Endothelial cell (in vitro differentiated cells): ENCODE measurements around the gene DNAJB7. TPM values are rescaled to one million over a fixed set of nuclear protein-coding genes. Genes with fewer than 3 reads are reported as not detected.

Source experiments
- DNase-seq: peaks from one replicate; pipeline ENCODE4 v3.0.0; 2021; ENCODE audit warnings: low spot score
- H3K27ac Mint-ChIP-seq: one replicate; pipeline ENCODE4 v1.8.0; 2021; ENCODE audit warnings: mixed read lengths, inconsistent platforms; ENCODE audit not compliant: unreplicated experiment
- H3K27me3 Mint-ChIP-seq: one replicate; pipeline ENCODE4 v1.8.0; 2021; ENCODE audit warnings: mild to moderate bottlenecking, moderate library complexity, mixed read lengths, inconsistent platforms; ENCODE audit not compliant: unreplicated experiment
- H3K36me3 Mint-ChIP-seq: one replicate; pipeline ENCODE4 v1.8.0; 2021; ENCODE audit warnings: mild to moderate bottlenecking, low read depth, mixed read lengths, inconsistent platforms; ENCODE audit not compliant: unreplicated experiment
- H3K4me1 Mint-ChIP-seq: one replicate; pipeline ENCODE4 v1.8.0; 2021; ENCODE audit warnings: mild to moderate bottlenecking, mixed read lengths, inconsistent platforms; ENCODE audit not compliant: unreplicated experiment
- H3K4me3 Mint-ChIP-seq: one replicate; pipeline ENCODE4 v1.8.0; 2021; ENCODE audit warnings: mild to moderate bottlenecking, mixed read lengths, inconsistent platforms; ENCODE audit not compliant: unreplicated experiment
- H3K9me3 Mint-ChIP-seq: one replicate; pipeline ENCODE4 v1.8.0; 2021; ENCODE audit warnings: mixed read lengths, inconsistent platforms; ENCODE audit not compliant: unreplicated experiment
- microRNA-seq: library from miRNA; unstranded; fragments of <30 nt; microRNA quantifications from one replicate; pipeline ENCODE4, GENCODE V29; 2020; ENCODE audit not compliant: unreplicated experiment
- total RNA-seq: library from RNA; stranded (reverse); fragmentation: NEBNext Ultra II Directional; extraction: Animal tissue kit (Norgen Biotek cat#: 25700); gene quantifications from one replicate; pipeline ENCODE4 v1.2.1, GENCODE V29; 2021; ENCODE audit not compliant: unreplicated experiment
- TF ChIP-seq, protein P1 (sequence below): fragments of 200-600 bp; sonication (generic); IDR thresholded peaks from one replicate; pipeline ENCODE4 v1.5.0; 2021; ENCODE audit warnings: antibody characterized with exemption; ENCODE audit not compliant: unreplicated experiment

The DNAJB7 gene
- total RNA-seq, 1 donor from 2014 or later: not detected

GRCh38 chr22:40818747-40819598 lies 42.9 kb downstream of the DNAJB7 start, which contains the start of gene SLC25A17:
SLC25A17 (minus strand) TSS chr22:40819346; CDS start chr22:40819248, 98 bp downstream.
- H3K27me3 Mint-ChIP-seq: no peaks in the 10 kb centered on the region
- H3K9me3 Mint-ChIP-seq: no peaks in the 10 kb centered on the region
- H3K36me3 Mint-ChIP-seq: peaks cover 8% of the 10 kb centered on the region
- peak; percentile 81 for DNase-seq
- peaks cover 28% of the 10 kb centered on the region for H3K4me1 Mint-ChIP-seq
- peak within 1 kb of the TSS; percentile 75 for H3K27ac Mint-ChIP-seq
- TF ChIP-seq, protein P1, sequence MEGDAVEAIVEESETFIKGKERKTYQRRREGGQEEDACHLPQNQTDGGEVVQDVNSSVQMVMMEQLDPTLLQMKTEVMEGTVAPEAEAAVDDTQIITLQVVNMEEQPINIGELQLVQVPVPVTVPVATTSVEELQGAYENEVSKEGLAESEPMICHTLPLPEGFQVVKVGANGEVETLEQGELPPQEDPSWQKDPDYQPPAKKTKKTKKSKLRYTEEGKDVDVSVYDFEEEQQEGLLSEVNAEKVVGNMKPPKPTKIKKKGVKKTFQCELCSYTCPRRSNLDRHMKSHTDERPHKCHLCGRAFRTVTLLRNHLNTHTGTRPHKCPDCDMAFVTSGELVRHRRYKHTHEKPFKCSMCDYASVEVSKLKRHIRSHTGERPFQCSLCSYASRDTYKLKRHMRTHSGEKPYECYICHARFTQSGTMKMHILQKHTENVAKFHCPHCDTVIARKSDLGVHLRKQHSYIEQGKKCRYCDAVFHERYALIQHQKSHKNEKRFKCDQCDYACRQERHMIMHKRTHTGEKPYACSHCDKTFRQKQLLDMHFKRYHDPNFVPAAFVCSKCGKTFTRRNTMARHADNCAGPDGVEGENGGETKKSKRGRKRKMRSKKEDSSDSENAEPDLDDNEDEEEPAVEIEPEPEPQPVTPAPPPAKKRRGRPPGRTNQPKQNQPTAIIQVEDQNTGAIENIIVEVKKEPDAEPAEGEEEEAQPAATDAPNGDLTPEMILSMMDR: no peak
- H3K4me3 Mint-ChIP-seq: peak within 1 kb of the TSS; percentile 99

GRCh38 chr22:40818192-40818746 lies 43.6 kb downstream of the DNAJB7 start:
- H3K27me3 Mint-ChIP-seq: no peaks in the 10 kb centered on the region
- peak overlapping the region; percentile 99 for H3K4me3 Mint-ChIP-seq
- H3K27ac Mint-ChIP-seq: peak overlapping the region; percentile 75
- TF ChIP-seq, protein P1: no peak
- DNase-seq: no peak
- no peaks in the 10 kb centered on the region for H3K9me3 Mint-ChIP-seq
- H3K36me3 Mint-ChIP-seq: peaks cover 8% of the 10 kb centered on the region
- H3K4me1 Mint-ChIP-seq: peaks cover 28% of the 10 kb centered on the region

DNA sequence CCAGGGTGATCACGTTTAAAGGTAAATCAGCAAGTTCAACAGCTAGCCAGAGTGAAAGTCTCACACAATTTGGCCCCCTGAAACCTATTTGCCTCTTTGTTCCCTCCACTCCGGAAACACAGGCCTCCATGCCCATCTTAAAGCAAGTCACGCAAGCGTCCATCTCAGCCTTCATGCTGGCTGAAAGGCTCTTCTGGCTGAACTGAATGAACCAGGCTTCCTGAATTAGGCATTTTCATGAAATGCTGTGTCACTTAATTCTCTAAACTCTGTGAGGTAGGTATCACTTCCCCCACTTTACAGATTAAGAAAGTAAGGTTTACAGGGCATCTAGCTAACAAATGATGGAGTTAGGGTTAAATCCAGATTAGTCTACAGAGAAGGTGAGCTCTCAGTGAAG lies 44.2 kb downstream of the DNAJB7 start:
- Mint-ChIP-seq H3K4me3 (peak overlapping the region; percentile 99), H3K27ac (peak overlapping the region; percentile 40), H3K36me3 (peaks cover 6% of the 10 kb centered on the region), H3K27me3 (no peaks in the 10 kb centered on the region), H3K4me1 (peaks cover 28% of the 10 kb centered on the region), H3K9me3 (no peaks in the 10 kb centered on the region)
- TF ChIP-seq, protein P1: no peak
- DNase-seq: no peak

- H3K9me3 Mint-ChIP-seq: no peaks in the 10 kb centered on the region
- no peak for DNase-seq
- peak overlapping the region; percentile 65 for H3K27ac Mint-ChIP-seq
- no peak overlapping the region for H3K4me3 Mint-ChIP-seq
- H3K36me3 Mint-ChIP-seq: peaks cover 5% of the 10 kb centered on the region
- peaks cover 1% of the 10 kb centered on the region for H3K27me3 Mint-ChIP-seq
- H3K4me1 Mint-ChIP-seq: peaks cover 20% of the 10 kb centered on the region
- TF ChIP-seq, protein P1: no peak
Measured at GRCh38 chr22:40813912-40814315, 48.0 kb downstream of the DNAJB7 start.

Small RNAs within 50 kb of the gene (microRNA-seq; reads per million reads assigned to microRNA genes)
- 0.63 reads per million for gene MIR4766

Other genes starting within 250 kb of the DNAJB7 start
- gene MRTFA, start 225.4 kb downstream of the DNAJB7 start, total RNA-seq: 68.4 TPM
- gene MCHR1, start 182.6 kb downstream of the DNAJB7 start, total RNA-seq: 6.6 TPM
- 18.1 TPM for gene SLC25A17, start 42.8 kb downstream of the DNAJB7 start, total RNA-seq
- 302 TPM for gene ST13, start 5.5 kb downstream of the DNAJB7 start, total RNA-seq
- 23.5 TPM for gene XPNPEP3, start 5.0 kb downstream of the DNAJB7 start, total RNA-seq
- gene RBX1, start 89.3 kb upstream of the DNAJB7 start, total RNA-seq: 74.3 TPM
- 115 TPM for gene EP300, start 230.5 kb upstream of the DNAJB7 start, total RNA-seq